ENCODE measurements around the gene ELP4.

DNA sequence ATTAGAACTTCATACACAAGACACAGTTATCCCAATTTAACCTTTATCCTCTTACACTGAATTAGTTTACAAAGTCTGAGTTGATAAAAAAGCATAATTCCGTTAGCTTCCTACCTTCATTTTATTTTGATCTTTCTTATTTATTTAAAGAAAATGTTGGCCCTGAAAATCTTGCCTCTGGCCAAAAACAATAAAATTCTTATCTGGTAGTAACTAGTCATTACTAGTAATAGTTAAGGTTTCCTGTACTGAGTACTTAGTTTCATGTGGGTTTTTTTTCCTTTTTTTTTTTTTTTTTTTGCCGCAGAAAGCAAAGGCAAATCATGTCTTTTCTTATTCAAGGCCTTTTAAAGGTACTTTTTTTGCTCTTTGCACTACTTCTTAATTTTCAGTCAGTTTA lies 180.9 kb downstream of the ELP4 start:
- TF ChIP-seq, protein P1, sequence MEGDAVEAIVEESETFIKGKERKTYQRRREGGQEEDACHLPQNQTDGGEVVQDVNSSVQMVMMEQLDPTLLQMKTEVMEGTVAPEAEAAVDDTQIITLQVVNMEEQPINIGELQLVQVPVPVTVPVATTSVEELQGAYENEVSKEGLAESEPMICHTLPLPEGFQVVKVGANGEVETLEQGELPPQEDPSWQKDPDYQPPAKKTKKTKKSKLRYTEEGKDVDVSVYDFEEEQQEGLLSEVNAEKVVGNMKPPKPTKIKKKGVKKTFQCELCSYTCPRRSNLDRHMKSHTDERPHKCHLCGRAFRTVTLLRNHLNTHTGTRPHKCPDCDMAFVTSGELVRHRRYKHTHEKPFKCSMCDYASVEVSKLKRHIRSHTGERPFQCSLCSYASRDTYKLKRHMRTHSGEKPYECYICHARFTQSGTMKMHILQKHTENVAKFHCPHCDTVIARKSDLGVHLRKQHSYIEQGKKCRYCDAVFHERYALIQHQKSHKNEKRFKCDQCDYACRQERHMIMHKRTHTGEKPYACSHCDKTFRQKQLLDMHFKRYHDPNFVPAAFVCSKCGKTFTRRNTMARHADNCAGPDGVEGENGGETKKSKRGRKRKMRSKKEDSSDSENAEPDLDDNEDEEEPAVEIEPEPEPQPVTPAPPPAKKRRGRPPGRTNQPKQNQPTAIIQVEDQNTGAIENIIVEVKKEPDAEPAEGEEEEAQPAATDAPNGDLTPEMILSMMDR (conservative IDR thresholded peaks at IDR 0.05; ENCODE audit: low read depth, low read length) = no peak
- TF ChIP-seq EZH2 (IDR thresholded peaks at IDR 0.05; ENCODE audit: low read length, unreplicated experiment) = no peak
- TF ChIP-seq EZH2phosphoT487 (IDR thresholded peaks at IDR 0.05; ENCODE audit: borderline replicate concordance, low read length) = no peak

Data from PC-3 (cell line).